Osteocyte (in vitro differentiated cells): Measurements from ENCODE around the gene DHX35. TPM values are rescaled to one million over a fixed set of nuclear protein-coding genes. Genes with fewer than 3 reads are reported as not detected.

Experiments used
- DNase-seq: peaks from one replicate; pipeline ENCODE4 v3.0.0; 2021; ENCODE audit warnings: mixed read lengths; ENCODE audit not compliant: unreplicated experiment; ENCODE audit errors: extremely low spot score
- H3K27ac Mint-ChIP-seq: one replicate; pipeline ENCODE4 v1.8.0; 2021; ENCODE audit warnings: mild to moderate bottlenecking, mixed read lengths; ENCODE audit not compliant: unreplicated experiment
- H3K27me3 Mint-ChIP-seq: one replicate; pipeline ENCODE4 v1.8.0; 2021; ENCODE audit warnings: mixed read lengths; ENCODE audit not compliant: unreplicated experiment
- H3K36me3 Mint-ChIP-seq: one replicate; pipeline ENCODE4 v1.8.0; 2021; ENCODE audit warnings: mixed read lengths; ENCODE audit not compliant: unreplicated experiment
- H3K4me1 Mint-ChIP-seq: one replicate; pipeline ENCODE4 v1.8.0; 2021; ENCODE audit warnings: mixed read lengths; ENCODE audit not compliant: unreplicated experiment
- H3K4me3 Mint-ChIP-seq: one replicate; pipeline ENCODE4 v1.8.0; 2021; ENCODE audit warnings: mild to moderate bottlenecking, moderate library complexity, mixed read lengths; ENCODE audit not compliant: unreplicated experiment
- H3K9me3 Mint-ChIP-seq: one replicate; pipeline ENCODE4 v1.8.0; 2021; ENCODE audit warnings: mixed read lengths; ENCODE audit not compliant: unreplicated experiment
- CTCF ChIP-seq: fragments of 200-600 bp; sonication (generic); IDR thresholded peaks from 2 replicates; pipeline ENCODE4 v1.5.0; 2021; ENCODE audit warnings: antibody characterized with exemption, mild to moderate bottlenecking, moderate library complexity
- total RNA-seq: library from RNA; stranded (reverse); gene quantifications from 2 replicates; pipeline ENCODE4 v1.2.1, GENCODE V29; 2021

DHX35 gene
- total RNA-seq, 1 donor from 2014 or later: 10.1 TPM

GRCh38 chr20:39025883-39026282 is 63.7 kb downstream of the DHX35 start:
- no peak for DNase-seq
- TF ChIP-seq CTCF: no peak
- Mint-ChIP-seq H3K27ac (no peak overlapping the region), H3K4me1 (no peaks in the 10 kb centered on the region), H3K36me3 (peaks cover 42% of the 10 kb centered on the region), H3K4me3 (no peak overlapping the region), H3K9me3 (no peaks in the 10 kb centered on the region), H3K27me3 (no peaks in the 10 kb centered on the region)

DNA sequence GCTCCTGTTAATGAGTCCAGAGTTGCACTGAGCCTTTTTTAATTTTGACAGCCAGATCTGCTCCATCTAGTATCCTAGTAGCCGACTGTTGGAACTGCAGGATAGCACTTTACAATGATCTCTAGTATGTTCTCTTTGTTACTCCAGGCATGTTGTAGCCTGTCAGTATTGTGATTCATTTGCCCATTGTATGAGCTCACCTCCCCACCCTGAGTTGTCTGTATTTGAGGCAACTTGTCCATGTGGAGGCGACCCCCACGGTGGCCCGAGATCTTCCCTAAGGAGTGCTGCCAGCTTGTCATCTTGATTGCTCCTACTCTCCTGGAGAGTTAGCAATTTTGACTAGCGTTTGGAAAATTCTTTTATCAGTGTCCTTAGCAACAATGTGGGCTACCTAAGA is 67.2 kb downstream of the DHX35 start:
- no peak for TF ChIP-seq CTCF
- Mint-ChIP-seq H3K27ac (no peak overlapping the region), H3K9me3 (no peaks in the 10 kb centered on the region), H3K4me3 (no peak overlapping the region), H3K27me3 (no peaks in the 10 kb centered on the region), H3K36me3 (peaks cover 28% of the 10 kb centered on the region), H3K4me1 (no peaks in the 10 kb centered on the region)
- DNase-seq: no peak

DNA sequence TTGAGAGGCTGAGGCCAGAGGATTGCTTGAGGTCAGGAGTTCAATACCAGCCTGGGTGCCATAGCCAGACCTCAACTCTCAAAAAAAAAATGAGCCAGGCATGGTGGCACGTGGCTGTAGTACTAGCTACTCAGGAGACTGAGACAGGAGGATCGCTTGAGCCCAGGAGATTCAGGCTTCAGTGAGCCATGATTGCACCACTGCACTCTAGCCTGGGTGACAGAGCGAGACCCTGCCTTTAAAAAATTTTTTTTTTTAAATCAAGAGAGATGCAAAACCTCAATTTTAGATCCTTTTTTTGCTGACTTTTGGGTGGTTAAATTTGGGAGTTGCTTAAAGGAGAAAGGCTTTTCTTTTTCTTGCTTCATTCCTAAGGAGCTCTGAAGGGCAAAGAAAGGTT is 70.9 kb downstream of the DHX35 start:
- H3K36me3 Mint-ChIP-seq: peaks cover 25% of the 10 kb centered on the region
- no peaks in the 10 kb centered on the region for H3K9me3 Mint-ChIP-seq
- H3K4me3 Mint-ChIP-seq: no peak overlapping the region
- no peaks in the 10 kb centered on the region for H3K4me1 Mint-ChIP-seq
- no peaks in the 10 kb centered on the region for H3K27me3 Mint-ChIP-seq
- TF ChIP-seq CTCF: no peak
- DNase-seq: no peak
- no peak overlapping the region for H3K27ac Mint-ChIP-seq

- no peak overlapping the region for H3K4me3 Mint-ChIP-seq
- no peaks in the 10 kb centered on the region for H3K4me1 Mint-ChIP-seq
- H3K9me3 Mint-ChIP-seq: no peaks in the 10 kb centered on the region
- no peaks in the 10 kb centered on the region for H3K27me3 Mint-ChIP-seq
- no peak for DNase-seq
- peaks cover 23% of the 10 kb centered on the region for H3K36me3 Mint-ChIP-seq
- H3K27ac Mint-ChIP-seq: no peak overlapping the region
- TF ChIP-seq CTCF: no peak
Observed at GRCh38 chr20:39036011-39036410, 73.9 kb downstream of the DHX35 start.

DNA sequence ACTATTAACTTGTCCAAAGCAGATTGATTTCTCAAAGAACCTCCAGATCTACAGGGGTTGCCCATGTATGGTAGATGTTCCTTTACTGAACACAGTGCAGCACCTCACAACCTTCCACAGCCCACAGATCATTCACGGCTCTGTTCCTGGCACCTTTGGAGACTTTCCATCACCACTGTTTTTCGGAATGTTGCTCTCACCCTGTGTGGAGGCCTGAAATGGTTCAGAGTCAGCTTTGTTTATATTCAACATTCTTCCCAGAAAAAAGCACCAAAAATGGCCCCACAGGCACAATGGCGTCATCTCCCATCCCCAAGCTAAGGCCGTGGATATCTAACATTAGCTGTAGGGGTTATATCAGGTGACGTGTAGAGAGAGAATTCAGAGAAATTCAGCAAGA is 74.7 kb downstream of the DHX35 start:
- no peak overlapping the region for H3K4me3 Mint-ChIP-seq
- H3K27me3 Mint-ChIP-seq: no peaks in the 10 kb centered on the region
- H3K27ac Mint-ChIP-seq: no peak overlapping the region
- peaks cover 24% of the 10 kb centered on the region for H3K36me3 Mint-ChIP-seq
- H3K9me3 Mint-ChIP-seq: no peaks in the 10 kb centered on the region
- no peaks in the 10 kb centered on the region for H3K4me1 Mint-ChIP-seq
- no peak for TF ChIP-seq CTCF
- DNase-seq: peak; percentile 25
